Epithelial cell of proximal tubule (primary cell): ENCODE data around the gene NUP35. TPM values are rescaled to one million over a fixed set of nuclear protein-coding genes. Genes with fewer than 3 reads are reported as not detected.
"Not testable (repeated sequence)": the region's sequence is repeated elsewhere in the genome, so short reads cannot be mapped to it uniquely, and the experiment has no call there.

Source experiments
- DNase-seq: peaks from one replicate; pipeline ENCODE4 v3.0.0-alpha.2; 2011; ENCODE audit warnings: low read depth
- H3K4me3 ChIP-seq: 2 replicates; pipeline ENCODE4 v1.5.1; 2011; ENCODE audit warnings: low read depth, mild to moderate bottlenecking, low read length
- CTCF ChIP-seq: conservative IDR thresholded peaks from 2 replicates; pipeline ENCODE4 v1.5.1; 2012; ENCODE audit warnings: low read depth, mild to moderate bottlenecking, low read length
- total RNA-seq: library from RNA; depleted of rRNA; stranded (reverse); fragments of >200 nt; gene quantifications from 2 replicates; pipeline ENCODE4 v1.2.3, GENCODE V29; 2015

Gene NUP35
- total RNA-seq, 1 donor from 2014 or later, result 19.1 TPM

- TF ChIP-seq CTCF, result no peak
- no peak for DNase-seq
- no peak overlapping the region for H3K4me3 ChIP-seq
Measured at GRCh38 chr2:183163821-183164649, 39.8 kb downstream of the NUP35 start.

DNA sequence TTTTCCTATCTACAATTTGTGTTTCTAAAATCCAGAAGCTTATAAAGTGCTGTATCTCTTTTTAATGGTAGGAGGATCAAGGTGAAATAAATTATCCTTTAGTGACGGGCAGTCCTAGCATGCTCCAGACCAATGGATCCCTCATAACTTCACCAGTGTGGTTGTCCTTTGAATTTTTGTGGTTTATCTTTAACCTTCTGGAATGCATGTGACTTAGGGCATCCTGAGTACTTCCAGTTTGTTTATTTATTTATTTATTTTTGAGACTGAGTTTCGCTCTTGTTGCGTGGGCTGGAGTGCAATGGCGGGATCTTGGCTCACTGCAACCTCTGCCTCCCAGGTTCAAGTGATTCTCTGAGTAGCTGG is 40.4 kb downstream of the NUP35 start:
- TF ChIP-seq CTCF, result no peak
- DNase-seq, result no peak
- no peak overlapping the region for H3K4me3 ChIP-seq

- no peak overlapping the region for H3K4me3 ChIP-seq
- no peak for TF ChIP-seq CTCF
- no peak for DNase-seq
Measured at GRCh38 chr2:183166210-183166609, 42.0 kb downstream of the NUP35 start.

- not testable (repeated sequence) for H3K4me3 ChIP-seq, DNase-seq
Measured at GRCh38 chr2:183166976-183167375, 42.7 kb downstream of the NUP35 start.

- H3K4me3 ChIP-seq, result no peak overlapping the region
- DNase-seq, result no peak
- TF ChIP-seq CTCF, result no peak
Measured at GRCh38 chr2:183172220-183172887, 48.1 kb downstream of the NUP35 start.

DNA sequence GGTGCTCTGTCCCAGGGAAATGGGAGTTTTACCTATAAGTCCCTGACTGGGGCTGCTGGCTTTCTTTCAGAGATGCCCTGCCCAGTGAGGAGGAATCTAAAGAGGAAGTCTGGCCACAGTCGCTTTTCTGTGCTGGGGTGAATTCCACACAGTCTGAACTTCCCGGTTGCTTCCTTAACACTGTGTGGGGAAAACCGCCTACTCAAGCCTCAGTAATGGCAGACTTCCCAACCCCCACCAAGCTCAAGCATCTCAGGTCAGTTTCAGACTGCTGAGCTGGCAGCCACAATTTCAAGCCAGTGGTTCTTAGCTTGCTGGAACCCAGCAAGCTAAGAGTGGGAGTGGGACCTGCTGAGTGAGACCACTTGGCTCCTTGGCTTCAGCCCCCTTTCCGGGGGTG is 54.9 kb downstream of the NUP35 start:
- no peak for DNase-seq
- TF ChIP-seq CTCF, result no peak
- no peak overlapping the region for H3K4me3 ChIP-seq

DNA sequence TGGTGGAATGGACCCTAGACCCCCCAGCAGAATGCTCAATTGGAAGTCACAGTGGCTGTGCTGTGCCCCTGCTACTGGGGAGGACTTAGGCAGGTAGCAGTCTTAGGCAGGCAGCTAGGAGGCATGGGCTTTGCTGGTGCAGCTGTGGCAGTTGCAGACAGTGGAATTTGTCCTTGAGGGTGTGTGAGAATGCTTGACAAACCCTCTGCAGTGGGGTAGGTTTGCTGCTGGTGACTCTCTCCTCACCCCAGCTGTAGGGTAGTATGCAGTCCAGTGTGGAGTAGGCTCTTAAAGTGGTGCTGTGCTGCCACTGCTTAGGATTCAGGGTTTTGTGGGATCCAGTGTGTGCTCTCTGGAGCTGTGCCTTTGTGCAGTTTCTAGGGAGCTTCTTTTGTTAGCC is 61.3 kb downstream of the NUP35 start:
- no peak for TF ChIP-seq CTCF
- DNase-seq, result no peak
- H3K4me3 ChIP-seq, result no peak overlapping the region
